Left kidney (tissue), 8 donors: Measurements from ENCODE around the gene TUBB2B. TPM values are rescaled to one million over a fixed set of nuclear protein-coding genes. Genes with fewer than 3 reads are reported as not detected.

Experiments
- DNase-seq: peaks from one replicate; pipeline ENCODE4 v3.0.0-alpha.2; 2013
- long read RNA-seq, 8 donors: transcript quantifications; one replicate each; lab custom pipeline, GENCODE V29; 2026
- polyA plus RNA-seq: library from polyadenylated mRNA; unstranded; fragments of 120-200 nt; gene quantifications from one replicate; pipeline ENCODE4 v1.2.1, GENCODE V29; 2013; ENCODE audit not compliant: insufficient read length

Gene TUBB2B
- 104 TPM for polyA plus RNA-seq
- long read RNA-seq, donor 1, transcript TUBB2B-201 (4 exons, 2,020 nt): major isoform, 64 of 122 reads
- long read RNA-seq, donor 1, partial matches to known transcripts: 57 of 122 reads
- long read RNA-seq, donor 1, other reads (novel, unspliced or antisense): 0 of 122 reads
- long read RNA-seq, donor 2, transcript TUBB2B-201 (4 exons, 2,020 nt): major isoform, 38 of 38 reads
- long read RNA-seq, donor 2, partial matches to known transcripts: 0 of 38 reads
- long read RNA-seq, donor 2, other reads (novel, unspliced or antisense): 0 of 38 reads
- long read RNA-seq, donor 3, transcript TUBB2B-201 (4 exons, 2,020 nt): major isoform, 37 of 38 reads
- long read RNA-seq, donor 3, partial matches to known transcripts: 0 of 38 reads
- long read RNA-seq, donor 3, other reads (novel, unspliced or antisense): 0 of 38 reads
- long read RNA-seq, donor 4, partial matches to known transcripts: 0 of 4 reads
- long read RNA-seq, donor 4, other reads (novel, unspliced or antisense): 0 of 4 reads
- long read RNA-seq, donor 5, transcript TUBB2B-201 (4 exons, 2,020 nt): major isoform, 90 of 90 reads
- long read RNA-seq, donor 5, partial matches to known transcripts: 0 of 90 reads
- long read RNA-seq, donor 5, other reads (novel, unspliced or antisense): 0 of 90 reads
- long read RNA-seq, donor 6, transcript TUBB2B-201 (4 exons, 2,020 nt): major isoform, 74 of 74 reads
- long read RNA-seq, donor 6, partial matches to known transcripts: 0 of 74 reads
- long read RNA-seq, donor 6, other reads (novel, unspliced or antisense): 0 of 74 reads
- long read RNA-seq, donor 7, transcript TUBB2B-201 (4 exons, 2,020 nt): major isoform, 95 of 95 reads
- long read RNA-seq, donor 7, partial matches to known transcripts: 0 of 95 reads
- long read RNA-seq, donor 7, other reads (novel, unspliced or antisense): 0 of 95 reads
- long read RNA-seq, donor 8, transcript TUBB2B-201 (4 exons, 2,020 nt): major isoform, 23 of 24 reads
- long read RNA-seq, donor 8, partial matches to known transcripts: 0 of 24 reads
- long read RNA-seq, donor 8, other reads (novel, unspliced or antisense): 0 of 24 reads

- peak; percentile 87 for DNase-seq
These were observed at the start of gene TUBB2B for GRCh38 chr6:3227363-3228045. Gene TUBB2B, minus strand, starts transcription at chr6:3227653. Its CDS starts 110 bp downstream, at chr6:3227543.

GRCh38 chr6:3277251-3277650, 49.8 kb upstream of the TUBB2B start:
- no peak for DNase-seq

- DNase-seq: no peak
These were observed 49.0 kb upstream of the TUBB2B start for GRCh38 chr6:3276174-3277167.

GRCh38 chr6:3273707-3274521, 46.5 kb upstream of the TUBB2B start:
- no peak for DNase-seq

- no peak for DNase-seq
These were observed 45.6 kb upstream of the TUBB2B start for GRCh38 chr6:3272911-3273547.

GRCh38 chr6:3271756-3272155, 44.3 kb upstream of the TUBB2B start:
- DNase-seq: no peak

- no peak for DNase-seq
These were observed 42.8 kb upstream of the TUBB2B start for GRCh38 chr6:3270258-3270657.

- no peak for DNase-seq
These were observed 42.0 kb upstream of the TUBB2B start for GRCh38 chr6:3269281-3269975.

GRCh38 chr6:3268680-3269079, 41.2 kb upstream of the TUBB2B start:
- DNase-seq: no peak

GRCh38 chr6:3267162-3267561, 39.7 kb upstream of the TUBB2B start:
- DNase-seq: no peak

- DNase-seq: no peak
These were observed 38.7 kb upstream of the TUBB2B start for GRCh38 chr6:3266170-3266569.

GRCh38 chr6:3265671-3266070, 38.2 kb upstream of the TUBB2B start:
- DNase-seq: no peak

- no peak for DNase-seq
These were observed 36.9 kb upstream of the TUBB2B start for GRCh38 chr6:3264356-3264755.

GRCh38 chr6:3263096-3263495, 35.6 kb upstream of the TUBB2B start:
- no peak for DNase-seq

- no peak for DNase-seq
These were observed 34.5 kb upstream of the TUBB2B start for GRCh38 chr6:3261921-3262320.

- DNase-seq: no peak
These were observed 34.0 kb upstream of the TUBB2B start for GRCh38 chr6:3261518-3261820.

- DNase-seq: no peak
These were observed 33.5 kb upstream of the TUBB2B start for GRCh38 chr6:3260772-3261517.

- no peak for DNase-seq
These were observed 32.8 kb upstream of the TUBB2B start for GRCh38 chr6:3260296-3260695.
